GM12891 (cell line): ENCODE results near the gene TBX20.

ENCODE experiments used
- DNase-seq: peaks from one replicate; pipeline ENCODE4 v3.0.0; 2011; ENCODE audit warnings: low spot score; ENCODE audit not compliant: insufficient read length
- FAIRE-seq: peaks from 2 replicates; lab custom pipeline; 2011; peaks lifted over from hg19 to GRCh38; lab: Jason Lieb, UNC
- PAX5 ChIP-seq: IDR thresholded peaks from 2 replicates; pipeline ENCODE4 v1.6.1; 2011; ENCODE audit warnings: low read length, moderate library complexity, mild to moderate bottlenecking; ENCODE audit not compliant: insufficient read depth, severe bottlenecking
- POLR2A ChIP-seq: IDR thresholded peaks from 2 replicates; pipeline ENCODE4 v1.6.1; 2011; ENCODE audit warnings: low read depth, low read length, control low read depth
- POLR2AphosphoS5 ChIP-seq: IDR thresholded peaks from 2 replicates; pipeline ENCODE4 v1.6.1; 2011; ENCODE audit warnings: low read depth, low read length, control low read depth
- POU2F2 ChIP-seq: IDR thresholded peaks from 2 replicates; pipeline ENCODE4 v1.6.1; 2011; ENCODE audit warnings: low read depth, mild to moderate bottlenecking, control low read depth, low read length, moderate library complexity
- SPI1 ChIP-seq: IDR thresholded peaks from 2 replicates; pipeline ENCODE4 v1.6.1; 2011; ENCODE audit warnings: low read depth, low read length, control low read depth
- TAF1 ChIP-seq: IDR thresholded peaks from 2 replicates; pipeline ENCODE4 v1.6.1; 2011; ENCODE audit warnings: low read depth, low read length, control low read depth

The TBX20 gene

DNA sequence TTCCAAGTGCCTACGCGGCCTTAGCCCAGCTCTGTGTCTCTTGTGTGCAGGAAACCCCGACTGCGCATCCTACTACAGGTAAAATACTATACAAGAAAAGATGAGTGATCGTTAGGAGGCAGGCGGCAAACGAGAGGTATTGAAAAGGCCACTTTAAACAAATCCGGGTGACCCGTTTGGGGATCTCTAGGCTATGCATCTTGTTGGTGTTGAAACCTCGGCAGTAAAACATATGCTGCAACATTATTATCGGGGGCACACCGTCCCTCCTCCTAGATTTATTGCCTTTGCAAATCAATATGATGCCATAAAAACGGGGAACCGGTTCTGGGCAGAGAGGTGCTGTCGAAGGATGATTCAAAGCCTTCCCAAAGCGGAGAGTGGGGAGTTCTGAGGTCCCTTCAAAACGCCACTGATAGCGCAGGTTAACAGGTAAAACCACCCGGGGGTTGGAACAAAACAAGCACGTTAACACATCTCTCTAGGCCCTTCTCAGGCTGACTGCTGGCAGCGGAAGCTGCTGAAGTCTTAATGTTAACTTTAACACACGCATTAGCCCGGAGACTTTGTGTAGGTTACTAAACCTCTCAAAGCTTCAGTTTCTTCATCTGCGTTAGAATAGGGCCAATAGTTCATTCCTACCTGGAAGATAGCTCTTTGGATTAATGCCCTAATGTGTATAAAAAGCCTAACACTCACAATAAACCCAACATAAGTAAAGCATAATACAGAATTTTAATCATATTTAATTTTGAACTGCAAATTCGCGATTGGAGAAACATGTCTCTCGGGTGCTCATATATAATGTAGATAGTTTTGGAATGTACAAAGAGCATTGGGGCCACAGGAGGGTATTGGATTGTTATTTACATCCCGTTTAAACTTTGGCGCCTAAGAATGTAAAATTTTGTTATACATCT is 2.6 kb upstream of the TBX20 start:
- no peak for FAIRE-seq
- TF ChIP-seq TAF1 (no peak), PAX5 (no peak), POLR2A (no peak), POU2F2 (no peak), POLR2AphosphoS5 (no peak), SPI1 (no peak)
- DNase-seq: no peak

DNA sequence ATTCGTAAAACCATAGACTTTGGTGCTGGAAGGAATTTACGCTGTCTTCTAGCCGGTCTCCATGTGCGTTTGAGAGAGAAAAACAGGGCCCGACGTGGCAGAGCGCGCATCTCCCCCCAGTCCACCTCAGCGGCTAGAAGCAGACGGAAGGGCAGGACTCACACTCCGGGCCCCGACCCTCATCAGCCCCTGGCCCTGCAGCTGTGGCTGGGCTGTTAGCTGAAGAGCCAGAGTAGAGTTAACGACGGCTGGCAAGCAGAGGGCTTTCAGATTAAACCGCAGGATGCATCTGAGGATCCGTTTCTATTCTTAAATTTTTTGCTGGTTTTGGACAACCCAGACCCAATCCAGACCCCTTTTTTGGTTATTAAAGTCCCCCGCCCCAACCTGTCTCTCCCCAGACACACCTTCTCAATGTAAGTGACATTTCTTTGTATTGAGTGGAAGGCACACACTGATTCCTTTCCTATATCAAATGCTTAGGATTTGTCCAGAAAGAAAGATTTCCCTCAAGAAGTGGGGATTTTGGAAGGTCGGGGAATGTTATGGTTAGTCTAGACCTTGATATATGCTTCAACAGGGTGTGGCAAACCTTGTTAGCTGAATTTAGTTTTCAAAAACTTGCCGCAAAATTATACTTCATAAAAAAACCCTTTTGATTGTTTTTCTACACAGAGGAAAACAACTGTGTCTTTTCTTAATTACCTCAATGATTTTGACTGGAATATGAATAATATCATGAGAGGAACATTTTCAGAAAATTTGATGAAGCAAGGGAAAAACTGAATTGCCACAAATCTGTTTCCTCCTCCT is 1.7 kb upstream of the TBX20 start:
- no peak for FAIRE-seq
- DNase-seq: no peak
- TF ChIP-seq POLR2A (no peak), PAX5 (no peak), POU2F2 (no peak), SPI1 (no peak), TAF1 (no peak), POLR2AphosphoS5 (no peak)

DNA sequence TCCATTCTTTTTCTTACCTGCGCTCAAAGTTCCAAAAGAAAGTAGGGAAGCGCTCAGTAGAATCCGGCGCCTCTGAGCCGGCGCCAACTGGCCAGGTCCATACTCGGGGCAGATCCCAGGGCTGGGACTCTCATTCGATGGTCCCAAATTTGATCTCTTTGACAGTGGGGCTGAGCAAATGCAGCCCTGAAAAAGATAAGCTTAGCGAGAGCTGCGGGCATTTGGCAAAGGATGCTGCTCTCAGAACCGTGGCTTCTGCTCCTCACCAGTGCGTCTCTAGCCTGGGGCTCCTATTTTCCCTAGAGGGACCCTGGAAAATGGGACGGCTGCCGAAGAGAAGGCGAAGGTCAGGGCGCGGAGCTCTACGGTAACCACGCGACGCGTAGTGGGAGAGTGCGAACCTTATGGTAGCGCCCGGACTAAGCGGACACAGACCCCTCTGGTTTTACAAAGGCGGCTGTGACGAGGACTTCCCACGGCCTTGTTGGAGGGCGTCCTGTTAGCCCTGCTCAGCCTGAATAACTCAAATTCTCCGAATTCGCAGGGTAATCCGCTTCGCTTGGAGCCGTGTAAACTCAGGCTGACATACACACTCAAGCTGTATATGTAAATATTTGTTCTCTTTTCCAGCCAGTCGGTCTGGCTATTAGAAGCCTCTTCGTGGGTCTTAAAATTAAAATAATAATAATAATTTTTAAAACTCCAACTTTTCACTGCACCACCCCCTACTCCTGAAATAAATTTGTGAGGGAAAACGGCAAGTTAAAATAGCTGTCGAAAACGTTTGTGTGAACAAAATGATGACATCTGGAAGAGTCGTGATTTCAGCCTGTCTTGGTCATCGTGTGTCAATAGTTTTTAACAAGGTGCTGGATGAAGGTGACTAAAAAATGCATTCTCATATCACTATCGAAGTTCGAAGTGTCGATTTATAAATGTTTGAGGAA is 869 bp upstream of the TBX20 start:
- no peak for TF ChIP-seq TAF1
- DNase-seq (no peak), FAIRE-seq (no peak)

DNA sequence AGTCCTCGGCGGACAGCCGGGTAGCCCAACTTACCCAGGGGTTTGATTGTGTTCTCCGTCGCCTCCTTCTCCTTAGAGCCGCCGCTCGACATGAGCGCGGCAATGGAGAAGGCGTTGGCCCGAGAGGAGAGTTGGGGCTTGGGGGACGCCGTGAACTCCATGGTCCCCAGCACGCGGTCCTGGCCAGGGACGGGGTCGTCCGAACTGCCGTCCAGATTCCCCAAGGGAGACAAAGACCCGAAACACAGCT is 515 bp downstream of the TBX20 start:
- FAIRE-seq (no peak), DNase-seq (no peak)
- TF ChIP-seq POU2F2 (no peak), TAF1 (no peak), POLR2AphosphoS5 (no peak), PAX5 (no peak), POLR2A (no peak), SPI1 (no peak)

DNA sequence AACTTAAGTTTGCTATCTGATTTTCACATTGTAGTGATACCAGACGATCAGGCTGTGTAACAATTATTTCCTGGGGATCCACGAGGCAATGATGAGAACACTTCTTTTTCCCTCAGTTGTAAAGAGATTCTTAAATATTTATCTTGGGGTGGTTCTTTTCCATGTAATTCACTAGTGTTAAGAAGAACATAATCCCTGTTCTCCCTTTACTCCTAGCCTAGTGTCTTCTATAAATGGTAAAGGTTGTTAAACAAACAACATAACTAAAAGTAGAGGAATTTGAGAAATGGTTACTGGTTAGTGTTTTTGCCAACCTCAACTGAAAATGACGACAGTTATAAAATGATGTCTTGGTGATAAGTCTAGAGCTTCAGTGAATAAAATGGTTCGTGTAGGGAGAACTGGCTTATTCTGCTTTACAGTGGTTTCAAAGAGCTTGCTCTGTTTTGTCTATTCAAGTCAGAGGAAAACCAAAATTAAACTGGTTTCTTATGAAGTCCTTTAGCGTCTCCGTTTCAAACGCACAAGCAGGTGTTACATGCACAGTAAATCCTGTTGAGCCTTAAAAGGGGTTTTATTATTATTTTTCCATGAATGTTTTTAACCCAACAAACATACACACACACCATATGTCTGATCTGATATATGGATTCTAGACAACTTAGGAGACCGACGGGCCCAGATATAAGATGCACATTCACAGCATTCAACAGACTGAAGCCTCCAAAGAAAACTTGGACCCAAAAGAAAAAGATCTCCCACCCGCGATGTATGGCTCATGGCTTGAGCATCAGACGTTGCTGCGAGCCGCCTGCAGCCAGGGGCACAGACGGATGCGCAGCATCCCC is 1.1 kb downstream of the TBX20 start:
- no peak for TF ChIP-seq POU2F2
- TF ChIP-seq PAX5: no peak
- no peak for TF ChIP-seq SPI1
- TF ChIP-seq POLR2A: no peak
- TF ChIP-seq POLR2AphosphoS5: no peak
- no peak for TF ChIP-seq TAF1
- FAIRE-seq: no peak
- DNase-seq: no peak

DNA sequence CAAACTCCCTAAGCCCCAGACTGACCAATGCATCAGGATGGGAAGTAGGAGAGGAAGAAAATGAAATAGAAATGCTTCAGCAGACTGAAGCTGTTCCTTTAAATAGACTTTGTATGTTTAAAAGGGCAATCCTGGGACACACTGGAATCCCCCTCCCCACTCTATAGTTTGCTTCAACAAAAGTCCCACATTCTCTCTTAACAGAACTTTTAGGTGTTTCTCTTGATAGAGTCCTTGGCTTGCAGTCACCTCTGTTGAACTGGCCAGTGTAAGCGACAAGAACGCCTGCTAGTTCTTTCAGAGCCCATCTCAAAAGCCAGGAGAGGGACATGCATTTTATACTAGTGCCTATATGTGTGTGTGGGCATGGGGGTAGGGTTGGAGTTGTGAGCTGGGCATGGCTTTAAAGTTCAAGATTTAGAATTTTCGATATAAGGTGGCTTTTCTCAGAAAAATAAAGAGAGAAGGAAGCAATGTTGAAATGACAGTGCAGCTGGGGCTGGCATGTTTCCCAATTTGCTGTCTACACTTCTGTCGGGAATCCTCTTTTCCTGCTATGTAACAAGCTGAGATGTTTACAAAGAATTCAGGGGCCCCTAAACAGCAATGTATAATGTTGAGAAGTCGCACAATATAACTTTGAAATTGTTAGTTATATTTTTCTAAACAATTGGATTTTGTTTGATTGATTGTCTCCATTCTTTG is 2.1 kb downstream of the TBX20 start:
- no peak for FAIRE-seq
- DNase-seq: no peak
- TF ChIP-seq SPI1: no peak
- no peak for TF ChIP-seq POU2F2
- TF ChIP-seq POLR2A: no peak
- no peak for TF ChIP-seq PAX5
- no peak for TF ChIP-seq TAF1
- TF ChIP-seq POLR2AphosphoS5: no peak

DNA sequence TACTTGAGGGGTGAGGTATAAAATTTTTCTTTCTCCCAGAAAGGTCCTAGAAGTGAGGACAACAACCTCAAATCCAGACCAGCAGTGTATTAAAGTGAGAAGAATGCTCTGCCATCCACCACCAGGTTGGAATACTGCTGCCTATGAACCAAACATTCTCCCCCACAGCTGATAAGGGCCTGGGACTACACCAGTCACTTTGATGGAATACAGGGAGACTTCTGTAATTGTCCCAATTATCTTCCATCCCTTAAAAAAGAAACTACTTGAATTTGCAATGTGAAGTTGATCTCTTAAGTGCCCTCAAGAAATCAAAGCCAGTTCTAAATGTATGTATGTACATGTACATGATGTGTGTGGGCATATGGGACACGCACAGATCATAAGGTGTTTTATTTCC is 3.0 kb downstream of the TBX20 start:
- FAIRE-seq (no peak), DNase-seq (no peak)
- TF ChIP-seq TAF1 (no peak), POU2F2 (no peak), POLR2A (no peak), POLR2AphosphoS5 (no peak), PAX5 (no peak), SPI1 (no peak)

DNA sequence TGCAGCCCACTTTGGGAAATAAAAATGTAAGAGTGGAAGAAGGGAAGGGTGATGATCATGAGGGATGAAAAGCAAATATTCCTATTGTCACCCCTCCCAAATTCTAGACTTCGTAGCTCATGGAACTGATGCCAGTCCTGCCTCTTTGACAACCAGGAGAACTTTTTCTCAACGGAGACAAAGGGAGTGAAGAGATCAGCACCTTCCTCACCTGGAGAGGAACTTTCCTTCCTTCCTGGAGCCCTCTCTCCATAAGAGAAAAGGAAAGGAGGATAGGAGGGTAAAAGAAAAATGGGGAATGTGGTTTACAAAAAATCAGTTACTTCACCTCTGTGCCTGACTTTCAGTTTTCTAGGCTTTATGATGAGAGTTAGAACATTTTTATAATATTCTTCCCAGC is 3.4 kb downstream of the TBX20 start:
- TF ChIP-seq PAX5: no peak
- TF ChIP-seq POLR2AphosphoS5: no peak
- no peak for TF ChIP-seq TAF1
- TF ChIP-seq POLR2A: no peak
- no peak for TF ChIP-seq POU2F2
- no peak for TF ChIP-seq SPI1
- FAIRE-seq (no peak), DNase-seq (no peak)
